ENCODE data around the gene ATF6. TPM values are rescaled to one million over a fixed set of nuclear protein-coding genes. Genes with fewer than 3 reads are reported as not detected.

ATF6 gene
- total and polyA plus RNA-seq, 2 donors (not counting 3 experiments of a cell fraction or from before 2014, with no cell fraction given): 24.9 to 40.3 TPM

DNA sequence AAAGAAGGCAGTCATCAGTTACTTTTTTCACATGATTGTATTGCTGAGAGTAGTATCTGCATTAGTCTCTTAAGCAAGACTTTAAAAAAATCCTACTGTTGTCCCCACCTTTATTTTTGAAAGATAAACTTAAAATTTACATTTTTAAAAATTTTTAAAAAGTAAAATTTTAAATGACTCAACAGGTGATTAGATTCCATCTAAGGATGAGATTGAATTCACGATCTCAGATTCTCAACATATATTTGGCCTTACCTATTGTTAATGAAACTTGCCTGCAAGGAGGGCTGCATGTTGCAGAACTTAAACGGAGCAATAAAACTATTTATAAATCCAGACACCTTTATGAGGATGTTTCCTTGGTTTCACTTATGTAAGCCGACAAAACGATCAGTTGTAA, 182.3 kb downstream of the ATF6 start:
- Histone ChIP-seq H3K27ac (ENCODE audit: insufficient read depth, low read depth, low read length) (no peak overlapping the region), H3K27me3 (ENCODE audit: control insufficient read depth in 2 of 2, insufficient read depth in 2 of 2, low read length in 2 of 2) (no peaks in the 10 kb centered on the region), H3K4me1 (ENCODE audit: control insufficient read depth, extremely low read depth, insufficient read depth, low read length) (no peaks in the 10 kb centered on the region), H4K20me1 (replicated peaks; ENCODE audit: control insufficient read depth, extremely low read depth, insufficient read depth, low read length) (no peaks in the 10 kb centered on the region), H3K36me3 (ENCODE audit: control insufficient read depth in 2 of 2, extremely low read depth in 1 of 2, insufficient read depth in 2 of 2, low read length in 2 of 2) (peaks cover 0 to under 1% of the 10 kb centered on the region in 2 experiments), H3K4me3 (replicated peaks in 1 of 3; ENCODE audit: insufficient read depth in 1 of 3, low read depth in 1 of 3, low read length in 3 of 3) (no peak overlapping the region), H3K4me2 (ENCODE audit: insufficient read depth, low read length) (no peak overlapping the region), H3K79me2 (ENCODE audit: control insufficient read depth, insufficient read depth, low read length) (no peaks in the 10 kb centered on the region), H2AFZ (ENCODE audit: low read depth, low read length) (no peak overlapping the region), H3K9me3 (replicated peaks; ENCODE audit: control insufficient read depth, insufficient read depth, low read length) (no peaks in the 10 kb centered on the region), H3K9ac (replicated peaks; ENCODE audit: extremely low read depth, insufficient read depth, low read length) (no peak overlapping the region), H3K9me1 (replicated peaks; ENCODE audit: control insufficient read depth, extremely low read depth, insufficient read depth, low read length) (no peaks in the 10 kb centered on the region)
- TF ChIP-seq GATA2 (IDR thresholded peaks at IDR 0.05; ENCODE audit: insufficient read depth, insufficient read length, low read depth, low read length) (no peak), EZH2 (IDR thresholded peaks at IDR 0.05; ENCODE audit: borderline replicate concordance, low read depth, low read length, severe bottlenecking) (no peak), JUN (IDR thresholded peaks at IDR 0.05; ENCODE audit: borderline replicate concordance, insufficient read depth, insufficient read length, low read depth) (no peak), POLR2A (IDR thresholded peaks at IDR 0.05; ENCODE audit: low read depth, low read length) (no peak)
- intact Hi-C loops (cut with micrococcal nuclease): no loop called here
- BruUV-seq (replicated peaks): no TSS peak
- FAIRE-seq (no peak), DNase-seq (ENCODE audit: low read depth, low spot score) (no peak)
- ChIA-PET POLR2A (no interaction called here), CTCF (interaction anchor here (1.2 kb wide), 1 partner anchor 25 kb away, joined by 4 read pairs; no protein-coding TSS in a partner anchor)
- dilution Hi-C loops (cut with MboI; ENCODE audit: extremely low pct_ligation_motif_present, low sequenced_read_pairs): no loop called here

DNA sequence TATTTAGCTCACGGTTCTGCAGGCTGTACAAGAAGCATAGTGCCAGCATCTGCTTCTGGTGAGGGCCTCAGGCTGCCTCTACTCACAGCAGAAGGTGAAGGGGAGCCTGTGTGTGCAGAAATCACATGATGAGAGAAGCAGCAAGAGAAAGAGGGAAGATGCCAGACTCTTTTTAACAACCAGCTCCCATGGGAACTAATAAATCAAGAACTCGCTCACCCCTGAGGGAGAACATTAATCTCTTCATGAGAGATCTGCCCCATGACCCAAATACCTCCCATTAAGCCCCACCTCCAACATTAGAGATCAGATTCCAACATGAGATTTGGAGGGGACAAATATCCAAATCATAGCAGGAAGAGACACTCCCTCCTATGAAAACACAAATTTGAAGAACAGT, 183.4 kb downstream of the ATF6 start:
- Histone ChIP-seq H2AFZ (ENCODE audit: low read depth, low read length) (no peak overlapping the region), H3K9ac (replicated peaks; ENCODE audit: extremely low read depth, insufficient read depth, low read length) (no peak overlapping the region), H3K4me2 (ENCODE audit: insufficient read depth, low read length) (no peak overlapping the region), H3K79me2 (ENCODE audit: control insufficient read depth, insufficient read depth, low read length) (no peaks in the 10 kb centered on the region), H3K4me1 (ENCODE audit: control insufficient read depth, extremely low read depth, insufficient read depth, low read length) (no peaks in the 10 kb centered on the region), H3K9me3 (replicated peaks; ENCODE audit: control insufficient read depth, insufficient read depth, low read length) (no peaks in the 10 kb centered on the region), H3K36me3 (ENCODE audit: control insufficient read depth in 2 of 2, extremely low read depth in 1 of 2, insufficient read depth in 2 of 2, low read length in 2 of 2) (no peaks in the 10 kb centered on the region), H4K20me1 (replicated peaks; ENCODE audit: control insufficient read depth, extremely low read depth, insufficient read depth, low read length) (no peaks in the 10 kb centered on the region), H3K27ac (ENCODE audit: insufficient read depth, low read depth, low read length) (no peak overlapping the region), H3K27me3 (ENCODE audit: control insufficient read depth in 2 of 2, insufficient read depth in 2 of 2, low read length in 2 of 2) (no peaks in the 10 kb centered on the region), H3K4me3 (replicated peaks in 1 of 3; ENCODE audit: insufficient read depth in 1 of 3, low read depth in 1 of 3, low read length in 3 of 3) (no peak overlapping the region), H3K9me1 (replicated peaks; ENCODE audit: control insufficient read depth, extremely low read depth, insufficient read depth, low read length) (no peaks in the 10 kb centered on the region)
- TF ChIP-seq EZH2 (IDR thresholded peaks at IDR 0.05; ENCODE audit: borderline replicate concordance, low read depth, low read length, severe bottlenecking) (no peak), JUN (IDR thresholded peaks at IDR 0.05; ENCODE audit: borderline replicate concordance, insufficient read depth, insufficient read length, low read depth) (no peak), POLR2A (IDR thresholded peaks at IDR 0.05; ENCODE audit: low read depth, low read length) (no peak), CTCF (IDR thresholded peaks at IDR 0.05; ENCODE audit: extremely low read depth in 1 of 2, insufficient read depth in 1 of 2, low read depth in 1 of 2, low read length in 2 of 2) (no peak), FOS (IDR thresholded peaks at IDR 0.05; ENCODE audit: borderline replicate concordance, insufficient read depth, low read length) (no peak), POLR2AphosphoS5 (IDR thresholded peaks at IDR 0.05; ENCODE audit: insufficient read depth, low read depth, low read length) (no peak)
- dilution Hi-C loops (cut with MboI; ENCODE audit: extremely low pct_ligation_motif_present, low sequenced_read_pairs): no loop called here
- ChIA-PET CTCF (no interaction called here), POLR2A (no interaction called here)
- BruUV-seq (replicated peaks): no TSS peak
- DNase-seq (ENCODE audit: low read depth, low spot score): no peak
- no peak for FAIRE-seq
- intact Hi-C loops (cut with micrococcal nuclease): no loop called here

All from endothelial cell of umbilical vein (primary cell).